ENCODE measurements around the gene PRKAR1A.
"Not testable (repeated sequence)": the region's sequence is repeated elsewhere in the genome, so short reads cannot be mapped to it uniquely, and the experiment has no call there.

The PRKAR1A gene

GRCh38 chr17:68581863-68582645 lies 69.8 kb downstream of the PRKAR1A start:
- DNase-seq = no peak

GRCh38 chr17:68582867-68583266 lies 70.6 kb downstream of the PRKAR1A start:
- DNase-seq = not testable (repeated sequence)

- no peak for DNase-seq
Measured at GRCh38 chr17:68584581-68585303, 72.5 kb downstream of the PRKAR1A start.

GRCh38 chr17:68585643-68586042 lies 73.4 kb downstream of the PRKAR1A start:
- DNase-seq = no peak

- no peak for DNase-seq
Measured at GRCh38 chr17:68587026-68587425, 74.8 kb downstream of the PRKAR1A start.

GRCh38 chr17:68587847-68588246 lies 75.6 kb downstream of the PRKAR1A start:
- DNase-seq = no peak

GRCh38 chr17:68588362-68588761 lies 76.1 kb downstream of the PRKAR1A start:
- no peak for DNase-seq

- DNase-seq = no peak
Measured at GRCh38 chr17:68589086-68589485, 76.9 kb downstream of the PRKAR1A start.

GRCh38 chr17:68591583-68591982 lies 79.4 kb downstream of the PRKAR1A start:
- no peak for DNase-seq

GRCh38 chr17:68592009-68592408 lies 79.8 kb downstream of the PRKAR1A start:
- no peak for DNase-seq

- no peak for DNase-seq
Measured at GRCh38 chr17:68592682-68593641, 80.7 kb downstream of the PRKAR1A start.

- no peak for DNase-seq
Measured at GRCh38 chr17:68594552-68594951, 82.3 kb downstream of the PRKAR1A start.

GRCh38 chr17:68595496-68595895 lies 83.3 kb downstream of the PRKAR1A start:
- DNase-seq = no peak

- no peak for DNase-seq
Measured at GRCh38 chr17:68595986-68596385, 83.8 kb downstream of the PRKAR1A start.

- DNase-seq = no peak
Measured at GRCh38 chr17:68596411-68596945, 84.2 kb downstream of the PRKAR1A start.

- no peak for DNase-seq
Measured at GRCh38 chr17:68598074-68598473, 85.8 kb downstream of the PRKAR1A start.

- DNase-seq = no peak
Measured at GRCh38 chr17:68598545-68598961, 86.3 kb downstream of the PRKAR1A start.

- DNase-seq = no peak
Measured at GRCh38 chr17:68599091-68599490, 86.9 kb downstream of the PRKAR1A start.

- DNase-seq = no peak
Measured at GRCh38 chr17:68599552-68600066, 87.4 kb downstream of the PRKAR1A start.

- no peak for DNase-seq
Measured at GRCh38 chr17:68600067-68600930, 88.1 kb downstream of the PRKAR1A start.
